Psoas muscle (tissue), 8 donors: ENCODE data around the gene C1orf53. TPM values are rescaled to one million over a fixed set of nuclear protein-coding genes. Genes with fewer than 3 reads are reported as not detected.
"Not testable (repeated sequence)": the region's sequence is repeated elsewhere in the genome, so short reads cannot be mapped to it uniquely, and the experiment has no call there.

ENCODE experiments used
- ATAC-seq, 4 donors: fragments of 200-7000 bp; cut with Tn5 transposase; one replicate each; pipeline ENCODE4 v1.9.1; 2020; ENCODE audit warnings: moderate library complexity in 3 of 4, mild to moderate bottlenecking in 2 of 4
- DNase-seq, 2 donors: peaks; one replicate each; pipeline ENCODE4 v3.0.0-alpha.2; 2020
- H3K27ac ChIP-seq: fragments of 200-600 bp; one replicate; pipeline ENCODE4 v1.8.0; 2022
- H3K27me3 ChIP-seq, 3 donors: fragments of 200-600 bp in 1 of 3; one replicate each; pipeline versions ENCODE4 v1.6.1 to v1.8.0; 2013 to 2022; ENCODE audit warnings: low read length in 2 of 3, mild to moderate bottlenecking in 2 of 3, moderate library complexity in 1 of 3; ENCODE audit not compliant: insufficient read depth in 3 of 3
- H3K36me3 ChIP-seq, 2 donors: fragments of 200-600 bp in 1 of 2; one replicate each; pipeline versions ENCODE4 v1.6.1 to v1.8.0; 2013 to 2022; ENCODE audit warnings: low read depth in 1 of 2, mild to moderate bottlenecking in 1 of 2, moderate library complexity in 1 of 2; ENCODE audit not compliant: insufficient read depth in 1 of 2
- H3K4me1 ChIP-seq: fragments of 200-600 bp; one replicate; pipeline ENCODE4 v1.8.0; 2022
- H3K4me3 ChIP-seq: fragments of 200-600 bp; one replicate; pipeline ENCODE4 v1.8.0; 2022; ENCODE audit warnings: mild to moderate bottlenecking
- H3K9me3 ChIP-seq: fragments of 200-600 bp; one replicate; pipeline ENCODE4 v1.8.0; 2022
- CTCF ChIP-seq: fragments of 200-600 bp; IDR thresholded peaks from one replicate; pipeline ENCODE4 v1.8.0; 2022; ENCODE audit warnings: antibody characterized with exemption
- WGBS, 3 donors: extraction: QIAGEN DNeasy Blood & Tissue Kit; methylation state at CpG; one replicate each; pipeline versions ENCODE4 v1.1.6 to v1.1.7; 2013; 5-methylcytosine and 5-hydroxymethylcytosine counted together
- intact Hi-C, 2 donors: fragments of 100-400 bp; cut with DNase I; formaldehyde crosslinking; loops; one replicate each; pipeline versions ENCODE4 v1.11.0 to v1.14.2; 2022
- polyA plus RNA-seq, 3 donors: library from polyadenylated mRNA; stranded (reverse); fragments of 200-250 nt; gene quantifications; one replicate each; pipeline ENCODE4 v1.2.3, GENCODE V29; 2013
- total RNA-seq, 4 donors: library from RNA; stranded (reverse); fragmentation: NEBNext Ultra II Directional in 2 of 4; extraction: Animal tissue kit (Norgen Biotek cat#: 25700) in 2 of 4; gene quantifications; one replicate each; pipeline versions ENCODE4 v1.2.1 to v1.2.4, GENCODE V29; 2021 to 2023
- donor health status: healthy with polysubstance abuse.
- donor health status: DM: no; HTN: no; CAD: no; lungs with moderate emphysema.
- donor health status: Bipolar disorder and iron deficiency.
- donor health status: healthy.
- donor health status: DM: yes; HTN: yes; CAD: no.
- donor health status: DM: no; HTN: no; CAD: no.
- donor health status: DM: no; HTN: no; CAD: no.
- donor health status: DM: yes; HTN: yes; CAD: no.

Gene C1orf53
- total and polyA plus RNA-seq, 7 donors: 0.84 to 4.3 (median 2.5) TPM

- no peak for ATAC-seq
- no peak overlapping the region for H3K4me3 ChIP-seq
- no peak for TF ChIP-seq CTCF
- DNase-seq: no peak
- 17 to 23% (median 19%) methylated on average over 15 of the region's 15 CpGs for WGBS, 3 donors
- H3K27me3 ChIP-seq: peaks cover 12 to 65% (median 18%) of the 10 kb centered on the region in 3 donors
- no peaks in the 10 kb centered on the region for H3K4me1 ChIP-seq
- H3K27ac ChIP-seq: no peak overlapping the region
- no peaks in the 10 kb centered on the region for H3K36me3 ChIP-seq
- H3K9me3 ChIP-seq: no peaks in the 10 kb centered on the region
- intact Hi-C loops: loop anchor here in 1 of 2 donors (10.0 kb wide), 1 partner anchor 404 kb away; no protein-coding TSS in a partner anchor
Measured at GRCh38 chr1:197928849-197929336, 26.5 kb downstream of the C1orf53 start.

GRCh38 chr1:197933016-197933415, 30.6 kb downstream of the C1orf53 start:
- DNase-seq (no peak), ATAC-seq (no peak)
- no peak overlapping the region for H3K4me3 ChIP-seq
- WGBS, 3 donors: 91 to 96% (median 94%) methylated on average over 1 of the region's 1 CpG
- TF ChIP-seq CTCF: no peak
- H3K4me1 ChIP-seq: no peaks in the 10 kb centered on the region
- no peaks in the 10 kb centered on the region for H3K36me3 ChIP-seq
- peaks cover 6 to 64% (median 10%) of the 10 kb centered on the region in 3 donors for H3K27me3 ChIP-seq
- H3K9me3 ChIP-seq: no peaks in the 10 kb centered on the region
- H3K27ac ChIP-seq: no peak overlapping the region
- intact Hi-C loops: no loop called here

- Histone ChIP-seq H3K36me3 (no peaks in the 10 kb centered on the region), H3K4me3 (no peak overlapping the region), H3K27me3 (peaks cover 2 to 57% (median 10%) of the 10 kb centered on the region in 3 donors), H3K4me1 (no peaks in the 10 kb centered on the region), H3K9me3 (no peaks in the 10 kb centered on the region), H3K27ac (no peak overlapping the region)
- DNase-seq: no peak
- intact Hi-C loops: no loop called here
- no peak for ATAC-seq
- no peak for TF ChIP-seq CTCF
- 49 to 67% (median 55%) methylated on average over 1 of the region's 1 CpG for WGBS, 3 donors
Measured at GRCh38 chr1:197933647-197934046, 31.2 kb downstream of the C1orf53 start.

GRCh38 chr1:197937381-197937780, 35.0 kb downstream of the C1orf53 start:
- Histone ChIP-seq H3K4me1 (no peaks in the 10 kb centered on the region), H3K27me3 (peaks cover 0 to 20% (median 6%) of the 10 kb centered on the region in 3 donors), H3K9me3 (no peaks in the 10 kb centered on the region), H3K4me3 (no peak overlapping the region), H3K27ac (no peak overlapping the region), H3K36me3 (no peaks in the 10 kb centered on the region)
- ATAC-seq (no peak), DNase-seq (no peak)
- intact Hi-C loops: no loop called here
- no peak for TF ChIP-seq CTCF
- WGBS, 3 donors: 84 to 92% (median 85%) methylated on average over 2 of the region's 2 CpGs

- 37 to 40% (median 40%) methylated on average over 6 of the region's 6 CpGs for WGBS, 3 donors
- Histone ChIP-seq H3K27me3 (peaks cover 0 to 15% (median 6%) of the 10 kb centered on the region in 3 donors), H3K27ac (no peak overlapping the region), H3K4me3 (no peak overlapping the region), H3K9me3 (no peaks in the 10 kb centered on the region), H3K4me1 (no peaks in the 10 kb centered on the region), H3K36me3 (no peaks in the 10 kb centered on the region)
- DNase-seq (no peak), ATAC-seq (no peak)
- intact Hi-C loops: no loop called here
- TF ChIP-seq CTCF: no peak
Measured at GRCh38 chr1:197937892-197938291, 35.5 kb downstream of the C1orf53 start.

- H3K4me1 ChIP-seq, H3K27me3 ChIP-seq, H3K9me3 ChIP-seq, intact Hi-C loops, H3K36me3 ChIP-seq, DNase-seq, H3K27ac ChIP-seq, H3K4me3 ChIP-seq: not testable (repeated sequence)
- peak in 2 of 4 donors; percentile 48 to 68 for ATAC-seq
- WGBS, 3 donors: 72 to 86% (median 82%) methylated on average over 6 of the region's 6 CpGs
Measured at GRCh38 chr1:197939159-197939980, 36.9 kb downstream of the C1orf53 start.
